ENCODE data around the gene RINL.

Gene RINL

DNA sequence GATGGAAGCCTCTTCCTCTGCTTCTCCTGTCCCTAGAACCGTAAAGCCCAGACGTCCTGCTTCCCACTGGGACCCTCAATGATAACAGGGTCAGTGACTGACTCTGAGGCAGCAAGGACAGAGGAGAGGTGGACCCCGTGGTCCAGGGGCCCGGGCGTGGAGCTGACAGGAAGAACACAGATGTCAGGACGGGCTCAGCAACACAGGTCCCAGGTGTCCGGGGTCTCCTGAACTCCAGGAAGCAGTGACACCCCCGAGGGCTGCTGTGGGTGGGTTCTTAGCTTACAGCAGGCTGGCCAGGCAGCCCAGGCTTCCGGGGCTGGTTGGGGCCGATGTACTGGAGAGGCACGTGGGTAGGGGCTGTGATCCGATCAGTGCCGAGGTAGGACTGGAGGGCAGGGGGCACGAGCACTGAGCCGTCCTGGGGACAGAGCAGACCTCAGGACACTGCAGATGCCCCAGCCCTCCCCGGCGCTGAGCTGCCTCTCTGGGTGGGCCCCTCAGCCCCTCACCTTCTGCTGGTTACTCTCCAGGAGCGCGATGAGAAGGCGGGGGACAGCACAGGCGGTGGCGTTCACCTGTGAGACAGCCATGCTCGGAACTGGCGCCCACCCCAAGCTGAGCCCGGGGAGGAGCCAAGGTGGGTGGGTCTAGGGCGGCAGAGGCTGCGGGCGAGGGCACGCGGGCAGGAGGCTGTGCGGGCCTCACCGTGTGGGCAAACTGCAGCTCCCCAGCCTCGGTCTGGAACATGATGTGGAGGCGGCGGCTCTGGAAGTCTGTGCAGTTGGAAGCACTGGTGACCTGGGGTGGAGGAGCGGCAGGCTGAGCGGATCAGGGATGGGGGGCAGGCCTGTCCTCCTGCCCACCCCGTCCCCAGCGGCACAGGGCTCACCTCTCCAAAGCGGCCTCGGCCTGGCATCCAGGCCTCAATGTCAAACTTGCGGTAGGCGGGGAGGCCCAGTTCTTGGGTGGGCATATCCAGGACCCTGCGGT lies 37.5 kb upstream of the RINL start:
- Histone ChIP-seq H3K27ac (ENCODE audit: low read depth, low read length, severe bottlenecking) (no peak overlapping the region), H3K36me3 (ENCODE audit: control insufficient read depth, insufficient read depth, low read length) (no peaks in the 10 kb centered on the region), H3K4me1 (ENCODE audit: control insufficient read depth, insufficient read depth, low read length, poor library complexity, severe bottlenecking) (no peaks in the 10 kb centered on the region), H3K9me3 (ENCODE audit: control insufficient read depth, low read length) (no peaks in the 10 kb centered on the region), H3K4me3 (ENCODE audit: extremely low read depth, insufficient read depth, low read length, poor library complexity, severe bottlenecking) (no peak overlapping the region)
- 94 to 96% methylated on average over 35 to 43 of the region's 44 CpGs for WGBS, 2 experiments (ENCODE audit: insufficient coverage in 2 of 2)

DNA sequence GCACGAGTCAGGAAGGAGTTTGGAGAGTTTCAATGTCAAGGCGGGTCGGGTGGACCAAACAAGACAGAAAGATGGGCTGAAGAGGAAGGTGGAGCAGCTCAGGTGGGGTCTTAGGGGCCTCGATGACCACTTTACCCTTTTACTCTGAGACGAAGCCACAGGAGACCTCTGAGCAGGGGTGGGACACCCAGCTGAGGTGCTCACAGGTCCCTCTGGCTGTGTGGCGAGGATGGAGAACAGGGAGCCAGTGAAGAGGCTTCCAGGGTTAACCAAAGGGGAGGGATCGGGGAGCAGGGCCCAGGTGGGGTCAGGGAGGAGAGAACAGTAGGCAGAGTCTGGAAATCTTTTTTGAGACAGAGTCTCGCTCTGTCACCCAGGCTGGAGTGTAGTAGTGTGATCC lies 35.9 kb upstream of the RINL start:
- H3K9me3 ChIP-seq (ENCODE audit: control insufficient read depth, low read length) = no peaks in the 10 kb centered on the region
- H3K4me3 ChIP-seq (ENCODE audit: extremely low read depth, insufficient read depth, low read length, poor library complexity, severe bottlenecking) = no peak overlapping the region
- no peak overlapping the region for H3K27ac ChIP-seq (ENCODE audit: low read depth, low read length, severe bottlenecking)
- WGBS, 2 experiments (ENCODE audit: insufficient coverage in 2 of 2) = 87 to 96% methylated on average over 7 to 8 of the region's 8 CpGs
- H3K36me3 ChIP-seq (ENCODE audit: control insufficient read depth, insufficient read depth, low read length) = no peaks in the 10 kb centered on the region
- H3K4me1 ChIP-seq (ENCODE audit: control insufficient read depth, insufficient read depth, low read length, poor library complexity, severe bottlenecking) = no peaks in the 10 kb centered on the region

DNA sequence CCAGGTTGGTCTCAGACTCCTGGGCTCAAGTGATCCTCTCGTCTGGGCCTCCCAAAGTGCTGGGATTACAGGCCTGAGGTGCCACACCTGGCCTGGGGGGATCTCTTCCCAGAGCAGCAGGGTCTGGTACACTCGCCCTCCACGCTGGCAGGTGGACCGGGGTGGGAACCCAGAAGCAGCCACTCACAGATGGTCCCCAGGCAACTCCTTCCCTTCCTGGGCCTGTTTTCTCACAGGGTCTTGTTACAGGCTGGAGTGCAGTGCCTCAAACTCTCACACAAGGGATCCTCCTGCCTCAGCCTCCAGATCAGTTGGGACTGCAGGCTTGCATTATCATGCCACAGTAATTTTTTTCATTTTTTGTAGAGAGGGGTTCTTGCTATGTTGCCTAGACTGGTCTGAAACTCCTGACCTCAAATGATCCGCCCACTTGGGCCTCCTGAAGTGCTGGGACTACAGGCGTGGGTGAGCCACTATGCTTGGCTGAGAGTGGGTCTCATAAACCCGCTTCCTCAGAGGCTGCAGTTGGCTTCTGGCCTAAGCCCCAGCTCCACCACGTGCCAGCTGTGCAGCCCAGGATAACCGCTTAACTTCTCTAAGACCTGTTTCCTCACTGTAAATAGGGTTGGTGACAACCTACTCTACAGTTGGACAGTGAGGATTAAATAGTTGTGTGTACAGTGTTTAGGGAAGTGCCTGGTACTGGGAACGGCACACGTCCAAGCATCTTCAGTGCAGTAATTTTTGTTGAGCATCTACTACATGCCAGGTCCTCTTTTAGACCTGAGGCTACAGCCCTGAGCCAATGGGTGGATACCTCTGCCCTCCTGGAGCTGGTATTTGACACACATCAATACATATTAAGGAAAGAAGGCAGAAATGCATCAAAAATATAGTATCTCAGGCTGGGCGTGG lies 34.8 kb upstream of the RINL start:
- Histone ChIP-seq H3K4me3 (ENCODE audit: extremely low read depth, insufficient read depth, low read length, poor library complexity, severe bottlenecking) (no peak overlapping the region), H3K27ac (ENCODE audit: low read depth, low read length, severe bottlenecking) (no peak overlapping the region), H3K4me1 (ENCODE audit: control insufficient read depth, insufficient read depth, low read length, poor library complexity, severe bottlenecking) (no peaks in the 10 kb centered on the region), H3K9me3 (ENCODE audit: control insufficient read depth, low read length) (no peaks in the 10 kb centered on the region), H3K36me3 (ENCODE audit: control insufficient read depth, insufficient read depth, low read length) (peaks cover under 1% of the 10 kb centered on the region)
- 87 to 93% methylated on average over 9 to 12 of the region's 12 CpGs for WGBS, 2 experiments (ENCODE audit: insufficient coverage in 2 of 2)

DNA sequence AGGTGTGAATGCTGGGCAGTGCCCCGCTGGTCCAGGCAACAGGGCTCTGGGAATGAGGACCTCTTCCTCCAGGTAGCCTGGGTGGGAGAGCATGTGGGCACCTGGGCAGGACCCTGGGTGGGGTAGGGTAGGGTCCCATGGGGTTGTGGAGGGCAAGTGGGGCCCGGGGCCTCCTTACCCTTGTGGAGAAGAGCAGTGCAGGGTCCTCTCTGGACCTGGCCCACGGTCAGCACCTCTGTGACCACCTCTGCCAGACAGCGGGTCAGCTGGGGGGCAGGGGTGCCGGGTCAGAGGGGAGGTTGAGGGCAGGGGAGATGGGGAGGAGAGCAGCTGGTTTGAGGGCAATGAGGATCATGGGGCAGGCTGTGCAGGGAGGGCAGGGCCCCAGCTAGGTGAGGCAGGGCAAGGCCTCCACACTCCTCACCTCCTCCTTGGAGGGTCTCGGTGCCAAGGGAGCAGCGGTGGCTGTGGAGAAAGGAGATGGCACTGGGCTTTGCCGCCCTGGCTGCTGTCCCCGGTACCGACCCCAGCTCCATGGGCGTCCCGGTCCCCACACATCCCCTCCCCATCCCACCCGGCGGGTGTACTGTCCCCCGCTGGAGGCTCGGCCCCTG lies 33.4 kb upstream of the RINL start:
- H3K4me3 ChIP-seq (ENCODE audit: extremely low read depth, insufficient read depth, low read length, poor library complexity, severe bottlenecking) = no peak overlapping the region
- no peaks in the 10 kb centered on the region for H3K9me3 ChIP-seq (ENCODE audit: control insufficient read depth, low read length)
- H3K4me1 ChIP-seq (ENCODE audit: control insufficient read depth, insufficient read depth, low read length, poor library complexity, severe bottlenecking) = no peaks in the 10 kb centered on the region
- 95 to 98% methylated on average over 4 to 7 of the region's 16 CpGs for WGBS, 2 experiments (ENCODE audit: insufficient coverage in 2 of 2)
- H3K27ac ChIP-seq (ENCODE audit: low read depth, low read length, severe bottlenecking) = no peak overlapping the region
- H3K36me3 ChIP-seq (ENCODE audit: control insufficient read depth, insufficient read depth, low read length) = peaks cover 14% of the 10 kb centered on the region

DNA sequence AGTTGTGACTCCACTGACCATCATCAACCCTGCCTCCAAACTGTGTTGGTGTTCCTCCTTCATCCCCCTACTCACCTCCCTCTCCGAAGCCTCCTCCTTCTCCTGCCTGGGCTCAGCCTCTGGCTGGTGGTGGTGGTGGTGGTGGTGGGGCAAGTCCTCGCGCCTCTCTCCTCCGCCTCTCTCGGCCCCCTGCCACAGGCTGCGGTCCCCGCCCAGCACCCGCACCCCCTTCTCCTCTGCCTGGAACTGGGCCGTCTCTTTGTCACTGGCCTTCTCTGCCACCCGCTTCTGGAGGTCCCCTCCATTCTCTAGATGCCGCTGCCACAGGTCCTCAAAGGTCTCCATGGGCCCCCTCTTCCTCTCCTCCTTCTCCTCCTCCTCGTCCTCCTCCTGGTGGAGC lies 32.4 kb upstream of the RINL start:
- no peaks in the 10 kb centered on the region for H3K4me1 ChIP-seq (ENCODE audit: control insufficient read depth, insufficient read depth, low read length, poor library complexity, severe bottlenecking)
- H3K27ac ChIP-seq (ENCODE audit: low read depth, low read length, severe bottlenecking) = no peak overlapping the region
- 95 to 99% methylated on average over 3 to 7 of the region's 12 CpGs for WGBS, 2 experiments (ENCODE audit: insufficient coverage in 2 of 2)
- H3K4me3 ChIP-seq (ENCODE audit: extremely low read depth, insufficient read depth, low read length, poor library complexity, severe bottlenecking) = no peak overlapping the region
- peaks cover 22% of the 10 kb centered on the region for H3K36me3 ChIP-seq (ENCODE audit: control insufficient read depth, insufficient read depth, low read length)
- H3K9me3 ChIP-seq (ENCODE audit: control insufficient read depth, low read length) = no peaks in the 10 kb centered on the region

DNA sequence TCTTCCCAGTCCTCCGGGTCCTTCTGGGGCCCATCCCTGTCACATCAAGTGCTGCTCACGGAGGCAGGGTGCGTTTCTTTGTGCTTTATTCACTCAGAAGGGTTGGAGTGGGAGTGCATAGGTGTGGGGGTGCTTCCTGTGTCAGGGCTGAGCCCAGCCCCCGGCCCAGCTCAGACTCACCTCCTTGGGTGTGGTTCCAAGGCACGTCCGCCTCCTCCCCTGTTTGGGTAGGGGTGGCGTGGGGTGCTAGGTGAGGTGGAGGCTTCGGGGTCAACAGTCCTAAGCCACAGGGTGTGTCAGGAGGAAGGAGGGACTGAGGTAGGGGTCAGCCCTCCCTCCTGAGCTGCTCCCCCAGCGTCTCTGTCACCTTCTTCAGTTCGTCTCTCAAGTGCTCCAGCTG lies 30.8 kb upstream of the RINL start:
- H3K9me3 ChIP-seq (ENCODE audit: control insufficient read depth, low read length) = no peaks in the 10 kb centered on the region
- H3K4me3 ChIP-seq (ENCODE audit: extremely low read depth, insufficient read depth, low read length, poor library complexity, severe bottlenecking) = no peak overlapping the region
- 81 to 92% methylated on average over 3 to 7 of the region's 10 CpGs for WGBS, 2 experiments (ENCODE audit: insufficient coverage in 2 of 2)
- H3K27ac ChIP-seq (ENCODE audit: low read depth, low read length, severe bottlenecking) = no peak overlapping the region
- no peaks in the 10 kb centered on the region for H3K4me1 ChIP-seq (ENCODE audit: control insufficient read depth, insufficient read depth, low read length, poor library complexity, severe bottlenecking)
- H3K36me3 ChIP-seq (ENCODE audit: control insufficient read depth, insufficient read depth, low read length) = peaks cover 22% of the 10 kb centered on the region

DNA sequence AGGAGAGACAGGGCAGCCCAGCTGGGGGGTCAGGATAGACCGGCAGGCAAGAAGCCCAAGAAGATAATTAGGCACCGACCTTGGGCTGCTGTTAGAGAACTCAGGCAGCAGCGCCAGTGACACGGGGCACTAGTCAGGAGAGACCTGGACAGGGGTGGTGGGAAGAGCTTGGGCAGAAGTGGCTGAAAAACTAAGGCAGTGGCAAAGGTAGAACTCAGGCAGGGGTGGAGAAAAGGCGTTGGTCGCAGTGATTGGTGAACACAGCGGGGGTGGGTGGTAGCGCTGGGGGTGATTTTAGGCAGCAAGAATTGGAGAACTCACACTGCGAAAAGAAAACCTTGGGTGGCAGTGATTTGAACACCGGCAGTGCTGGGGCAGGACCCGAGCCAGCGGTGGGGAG lies 29.6 kb upstream of the RINL start:
- Histone ChIP-seq H3K4me1 (ENCODE audit: control insufficient read depth, insufficient read depth, low read length, poor library complexity, severe bottlenecking) (no peaks in the 10 kb centered on the region), H3K9me3 (ENCODE audit: control insufficient read depth, low read length) (no peaks in the 10 kb centered on the region), H3K36me3 (ENCODE audit: control insufficient read depth, insufficient read depth, low read length) (peaks cover 22% of the 10 kb centered on the region), H3K27ac (ENCODE audit: low read depth, low read length, severe bottlenecking) (no peak overlapping the region), H3K4me3 (ENCODE audit: extremely low read depth, insufficient read depth, low read length, poor library complexity, severe bottlenecking) (no peak overlapping the region)
- 97 to 100% methylated on average over 12 of the region's 12 CpGs for WGBS, 2 experiments (ENCODE audit: insufficient coverage in 2 of 2)

DNA sequence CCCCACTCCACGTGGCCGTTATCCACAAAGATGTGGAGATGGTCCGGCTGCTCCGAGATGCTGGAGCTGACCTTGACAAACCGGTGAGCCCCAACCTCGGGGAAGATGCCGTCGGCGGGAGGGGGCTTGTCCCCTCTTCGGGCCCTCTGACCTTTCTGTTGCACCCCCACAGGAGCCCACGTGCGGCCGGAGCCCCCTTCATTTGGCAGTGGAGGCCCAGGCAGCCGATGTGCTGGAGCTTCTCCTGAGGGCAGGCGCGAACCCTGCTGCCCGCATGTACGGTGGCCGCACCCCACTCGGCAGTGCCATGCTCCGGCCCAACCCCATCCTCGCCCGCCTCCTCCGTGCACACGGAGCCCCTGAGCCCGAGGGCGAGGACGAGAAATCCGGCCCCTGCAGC lies 29.2 kb upstream of the RINL start:
- Histone ChIP-seq H3K4me1 (ENCODE audit: control insufficient read depth, insufficient read depth, low read length, poor library complexity, severe bottlenecking) (no peaks in the 10 kb centered on the region), H3K4me3 (ENCODE audit: extremely low read depth, insufficient read depth, low read length, poor library complexity, severe bottlenecking) (no peak overlapping the region), H3K36me3 (ENCODE audit: control insufficient read depth, insufficient read depth, low read length) (peaks cover 22% of the 10 kb centered on the region), H3K9me3 (ENCODE audit: control insufficient read depth, low read length) (no peaks in the 10 kb centered on the region), H3K27ac (ENCODE audit: low read depth, low read length, severe bottlenecking) (no peak overlapping the region)
- 96% methylated on average over 27 to 29 of the region's 29 CpGs for WGBS, 2 experiments (ENCODE audit: insufficient coverage in 2 of 2)

DNA sequence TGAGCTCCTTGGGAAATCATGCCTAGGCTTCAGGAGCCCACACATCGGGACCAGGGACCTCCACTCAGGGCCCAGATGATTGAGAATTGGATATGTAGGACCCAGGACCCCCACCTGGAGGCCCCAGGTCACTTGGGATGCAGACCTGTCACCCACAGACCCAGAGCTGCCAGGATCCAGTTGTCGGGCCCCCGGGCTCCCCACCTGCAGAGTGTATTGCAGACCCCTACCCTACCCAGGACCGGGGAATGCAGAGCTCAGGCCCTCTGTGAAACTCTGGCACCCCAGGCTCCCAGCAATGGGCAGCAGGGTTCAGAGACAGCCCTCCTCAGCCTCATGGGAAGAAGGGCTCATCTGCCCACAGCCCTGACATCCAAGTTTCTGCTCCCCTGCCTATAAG lies 27.5 kb upstream of the RINL start:
- WGBS, 2 experiments (ENCODE audit: insufficient coverage in 2 of 2) = 87 to 100% methylated on average over 4 of the region's 4 CpGs

More for the DNA sequence above, 27.5 kb upstream of the RINL start:
- Histone ChIP-seq H3K4me1 (ENCODE audit: control insufficient read depth, insufficient read depth, low read length, poor library complexity, severe bottlenecking) (peaks cover 11% of the 10 kb centered on the region), H3K4me3 (ENCODE audit: extremely low read depth, insufficient read depth, low read length, poor library complexity, severe bottlenecking) (no peak overlapping the region), H3K9me3 (ENCODE audit: control insufficient read depth, low read length) (peaks cover 4% of the 10 kb centered on the region), H3K36me3 (ENCODE audit: control insufficient read depth, insufficient read depth, low read length) (peaks cover 22% of the 10 kb centered on the region), H3K27ac (ENCODE audit: low read depth, low read length, severe bottlenecking) (no peak overlapping the region)

Measured in mesodermal cell (in vitro differentiated cells).